Adrenal gland (tissue), 12 donors: ENCODE results near the gene XCR1. TPM values are rescaled to one million over a fixed set of nuclear protein-coding genes. Genes with fewer than 3 reads are reported as not detected.

Source experiments
- DNase-seq, 7 donors: peaks; one replicate each; pipeline ENCODE4 v3.0.0-alpha.2; 2019 to 2020
- H3K27ac ChIP-seq, 5 donors: fragments of 200-600 bp; sonication (generic) in 4 of 5; 1 replicate in 3 of 5; 2 replicates in 2 of 5; pipeline versions ENCODE4 v1.5.1 to v1.8.0; 2016 to 2020; ENCODE audit warnings: mild to moderate bottlenecking in 1 of 5
- H3K27me3 ChIP-seq: fragments of 200-600 bp; 2 replicates; pipeline ENCODE4 v1.8.0; 2021
- H3K36me3 ChIP-seq, 2 donors: fragments of 200-600 bp; replicated peaks in 1 of 2; 1 replicate in 1 of 2; 2 replicates in 1 of 2; pipeline versions ENCODE4 v1.5.1 to v1.8.0; 2018 to 2022
- H3K4me1 ChIP-seq, 2 donors: fragments of 200-600 bp; replicated peaks in 1 of 2; 1 replicate in 1 of 2; 2 replicates in 1 of 2; pipeline versions ENCODE4 v1.5.1 to v1.8.0; 2018 to 2021
- H3K4me3 ChIP-seq, 4 donors: fragments of 200-600 bp; sonication (generic) in 3 of 4; one replicate each; pipeline ENCODE4 v1.5.1; 2016 to 2018
- H3K9me3 ChIP-seq, 3 donors: fragments of 200-600 bp; sonication (generic) in 1 of 3; replicated peaks in 1 of 3; 1 replicate in 2 of 3; 2 replicates in 1 of 3; pipeline versions ENCODE4 v1.5.1 to v1.8.0; 2016 to 2021
- POLR2A ChIP-seq, 2 donors: fragments of 450-650 bp; IDR thresholded peaks; one replicate each; pipeline ENCODE4 v1.6.1; 2017; ENCODE audit warnings: antibody characterized with exemption in 2 of 2, mild to moderate bottlenecking in 2 of 2, moderate library complexity in 1 of 2
- WGBS, 4 donors: extraction: QIAGEN DNeasy Blood & Tissue Kit in 2 of 4; methylation state at CpG; one replicate each; pipeline versions ENCODE4 v1.1.5 to v1.1.7; 2013 to 2017; 5-methylcytosine and 5-hydroxymethylcytosine counted together
- intact Hi-C, 2 donors: fragments of 100-400 bp; cut with DNase I; formaldehyde crosslinking; loops; one replicate each; pipeline versions ENCODE4 v1.14.1 to v1.15.0; 2022 to 2023
- polyA plus RNA-seq, 3 donors: library from polyadenylated mRNA; stranded (reverse); fragments of 200-250 nt in 2 of 3; fragments of 350-450 nt in 1 of 3; fragmentation: Illumina TruSeq in 1 of 3; extraction: RNeasy Lipid Tissue Mini Kit (QIAGEN cat#74804) in 1 of 3; gene quantifications; one replicate each; pipeline ENCODE4 v1.2.3, GENCODE V29; 2013 to 2014
- total RNA-seq, 9 donors: library from RNA; depleted of rRNA in 4 of 9; stranded (reverse); fragments of >200 nt in 4 of 9; fragments of 120-200 nt in 1 of 9; fragmentation: NEBNext Ultra II Directional in 1 of 9; extraction: Animal tissue kit (Norgen Biotek cat#: 25700) in 1 of 9; gene quantifications; one replicate each; pipeline versions ENCODE4 v1.1.0 to v1.2.4, GENCODE V29; 2013 to 2023
- TF ChIP-seq, protein P1 (sequence below), 6 experiments: fragments of 450-650 bp in 4 of 6; fragments of 200-600 bp in 2 of 6; sonication (generic) in 1 of 6; IDR thresholded peaks; 1 replicate in 5 of 6; 2 replicates in 1 of 6; pipeline versions ENCODE4 v1.5.1 to v1.8.0; 2016 to 2021; ENCODE audit warnings: antibody characterized with exemption in 6 of 6, mild to moderate bottlenecking in 2 of 6, moderate library complexity in 1 of 6
- donor health status: healthy with polysubstance abuse.
- donor health status: Bipolar disorder and iron deficiency.
- donor health status: DM: yes; HTN: yes; CAD: no.
- donor health status: DM: no; HTN: no; CAD: no.
- donor health status: DM: no; HTN: no; CAD: no.
- donor health status: DM: yes; HTN: yes; CAD: no.

Gene XCR1
- total and polyA plus RNA-seq, 12 donors: under 0.01 to 0.18 (median 0.13) TPM; not detected in 5

DNA sequence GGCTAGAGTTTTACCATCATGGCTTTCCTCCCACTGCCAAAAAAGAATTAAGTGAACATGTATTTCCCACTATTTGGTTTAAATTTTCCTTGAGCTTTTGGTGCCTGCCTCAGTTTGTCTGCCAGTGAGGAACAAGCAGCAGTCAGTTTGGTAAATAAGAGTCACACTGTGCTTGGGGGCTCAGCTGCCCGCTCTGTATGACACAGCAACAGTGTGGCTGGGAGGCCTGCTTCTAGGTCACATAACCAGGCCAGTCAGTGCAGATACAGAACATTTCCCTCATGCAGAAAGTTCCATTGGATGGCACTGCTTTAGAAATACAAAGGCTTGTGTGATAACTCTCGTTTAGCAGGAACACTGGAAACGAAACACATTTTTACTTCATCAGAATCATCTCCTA lies 57.3 kb downstream of the XCR1 start:
- intact Hi-C loops: no loop called here
- H3K36me3 ChIP-seq: peaks cover 0 to 59% of the 10 kb centered on the region in 2 donors
- H3K27ac ChIP-seq: no peak overlapping the region

DNA sequence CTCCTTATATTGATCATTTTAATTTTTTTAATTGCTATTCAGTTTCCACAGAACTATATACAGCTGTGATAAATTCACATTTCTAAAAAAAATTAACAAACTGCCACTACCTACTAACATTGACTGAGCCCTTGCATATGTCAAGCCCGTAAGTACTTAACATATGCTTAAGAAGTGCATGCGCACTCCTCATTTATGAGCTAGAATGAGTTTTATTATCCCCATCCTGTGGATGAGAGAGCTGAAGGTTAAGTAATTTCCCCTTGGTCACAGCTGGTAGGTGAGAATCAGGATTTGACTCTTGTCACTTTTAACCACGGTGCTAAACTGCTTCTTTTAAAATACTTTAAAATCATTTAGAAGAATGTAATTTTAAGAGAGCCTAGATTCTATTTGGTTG lies 58.2 kb downstream of the XCR1 start:
- 90 to 97% (median 92%) methylated on average over 3 of the region's 3 CpGs for WGBS, 4 donors
- TF ChIP-seq POLR2A (IDR thresholded peaks at IDR 0.05): no peak
- TF ChIP-seq, protein P1, sequence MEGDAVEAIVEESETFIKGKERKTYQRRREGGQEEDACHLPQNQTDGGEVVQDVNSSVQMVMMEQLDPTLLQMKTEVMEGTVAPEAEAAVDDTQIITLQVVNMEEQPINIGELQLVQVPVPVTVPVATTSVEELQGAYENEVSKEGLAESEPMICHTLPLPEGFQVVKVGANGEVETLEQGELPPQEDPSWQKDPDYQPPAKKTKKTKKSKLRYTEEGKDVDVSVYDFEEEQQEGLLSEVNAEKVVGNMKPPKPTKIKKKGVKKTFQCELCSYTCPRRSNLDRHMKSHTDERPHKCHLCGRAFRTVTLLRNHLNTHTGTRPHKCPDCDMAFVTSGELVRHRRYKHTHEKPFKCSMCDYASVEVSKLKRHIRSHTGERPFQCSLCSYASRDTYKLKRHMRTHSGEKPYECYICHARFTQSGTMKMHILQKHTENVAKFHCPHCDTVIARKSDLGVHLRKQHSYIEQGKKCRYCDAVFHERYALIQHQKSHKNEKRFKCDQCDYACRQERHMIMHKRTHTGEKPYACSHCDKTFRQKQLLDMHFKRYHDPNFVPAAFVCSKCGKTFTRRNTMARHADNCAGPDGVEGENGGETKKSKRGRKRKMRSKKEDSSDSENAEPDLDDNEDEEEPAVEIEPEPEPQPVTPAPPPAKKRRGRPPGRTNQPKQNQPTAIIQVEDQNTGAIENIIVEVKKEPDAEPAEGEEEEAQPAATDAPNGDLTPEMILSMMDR (IDR thresholded peaks at IDR 0.05): no peak
- no peak for DNase-seq
- Histone ChIP-seq H3K36me3 (peaks cover 0 to 63% of the 10 kb centered on the region in 2 donors), H3K9me3 (no peaks in the 10 kb centered on the region), H3K4me3 (no peak overlapping the region), H3K4me1 (peaks cover 11 to 21% of the 10 kb centered on the region in 2 donors), H3K27me3 (no peaks in the 10 kb centered on the region), H3K27ac (no peak overlapping the region)
- intact Hi-C loops: no loop called here

More for the DNA sequence above, 57.3 kb downstream of the XCR1 start:
- no peaks in the 10 kb centered on the region for H3K27me3 ChIP-seq
- no peak overlapping the region for H3K4me3 ChIP-seq
- TF ChIP-seq, protein P1 (IDR thresholded peaks at IDR 0.05): no peak
- no peak for TF ChIP-seq POLR2A (IDR thresholded peaks at IDR 0.05)
- peaks cover 11 to 21% of the 10 kb centered on the region in 2 donors for H3K4me1 ChIP-seq
- DNase-seq: no peak
- H3K9me3 ChIP-seq: no peaks in the 10 kb centered on the region
- 93 to 95% (median 94%) methylated on average over 3 of the region's 3 CpGs for WGBS, 4 donors

DNA sequence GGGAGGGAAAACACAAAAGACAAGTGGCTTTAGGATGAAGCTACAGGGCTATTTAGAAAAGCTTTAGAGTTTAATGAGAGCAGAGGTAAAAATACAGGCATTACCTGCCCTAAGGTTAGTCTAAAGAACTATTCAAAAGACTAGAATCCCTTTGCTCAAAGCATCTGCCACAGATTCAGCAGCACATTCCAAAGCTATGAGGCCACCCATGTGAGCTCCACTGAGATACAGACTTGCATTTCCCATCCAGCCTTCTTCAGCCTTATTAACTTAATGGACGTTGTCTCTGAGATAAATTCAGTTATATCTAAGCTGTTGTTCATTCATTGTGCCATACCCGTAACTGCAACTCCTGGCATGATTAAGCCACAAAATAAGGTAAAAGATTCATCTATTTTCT lies 58.6 kb downstream of the XCR1 start:
- no peak for TF ChIP-seq POLR2A (IDR thresholded peaks at IDR 0.05)
- TF ChIP-seq, protein P1 (IDR thresholded peaks at IDR 0.05): no peak
- peaks cover 0 to 67% of the 10 kb centered on the region in 2 donors for H3K36me3 ChIP-seq
- peaks cover 11 to 21% of the 10 kb centered on the region in 2 donors for H3K4me1 ChIP-seq

DNA sequence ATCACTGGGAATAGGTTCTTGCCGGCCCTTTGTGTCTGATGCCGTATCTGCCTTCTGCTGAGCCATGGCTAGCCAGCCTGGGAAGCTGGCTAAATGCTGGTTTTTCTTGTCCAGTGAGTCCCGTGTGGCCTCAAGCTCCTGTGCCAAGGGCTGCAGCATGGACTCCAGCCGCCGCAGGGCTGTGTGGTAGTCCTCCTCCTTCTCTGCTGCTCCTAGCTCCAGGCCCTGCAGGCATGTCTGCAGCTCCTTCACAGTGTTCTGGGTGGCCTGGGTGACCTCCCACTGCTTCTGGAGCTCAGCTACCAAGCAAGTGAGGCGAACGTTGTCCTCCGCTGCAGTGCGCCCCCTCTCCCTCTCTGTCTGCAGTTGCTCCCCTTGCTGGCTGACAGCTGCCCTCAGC lies 59.1 kb downstream of the XCR1 start:
- Histone ChIP-seq H3K36me3 (peaks cover 0 to 73% of the 10 kb centered on the region in 2 donors), H3K9me3 (no peaks in the 10 kb centered on the region)

More for the DNA sequence above, 58.6 kb downstream of the XCR1 start:
- intact Hi-C loops: no loop called here
- Histone ChIP-seq H3K27ac (no peak overlapping the region), H3K9me3 (no peaks in the 10 kb centered on the region), H3K27me3 (no peaks in the 10 kb centered on the region), H3K4me3 (no peak overlapping the region)
- no peak for DNase-seq
- 76 to 85% (median 83%) methylated on average over 2 of the region's 2 CpGs for WGBS, 4 donors

More for the DNA sequence above, 59.1 kb downstream of the XCR1 start:
- Histone ChIP-seq H3K27me3 (no peaks in the 10 kb centered on the region), H3K4me1 (peaks cover 11 to 19% of the 10 kb centered on the region in 2 donors), H3K27ac (no peak overlapping the region), H3K4me3 (no peak overlapping the region)
- intact Hi-C loops: no loop called here
- DNase-seq: no peak
- 87 to 98% (median 95%) methylated on average over 7 to 9 of the region's 9 CpGs for WGBS, 4 donors
- TF ChIP-seq POLR2A (IDR thresholded peaks at IDR 0.05): no peak
- TF ChIP-seq, protein P1 (IDR thresholded peaks at IDR 0.05): no peak
